Measurements from ENCODE around the gene MAPK14. TPM values are rescaled to one million over a fixed set of nuclear protein-coding genes. Genes with fewer than 3 reads are reported as not detected.

MAPK14 gene
- total RNA-seq, 1 experiment from 2014 or later, result 60.9 TPM

DNA sequence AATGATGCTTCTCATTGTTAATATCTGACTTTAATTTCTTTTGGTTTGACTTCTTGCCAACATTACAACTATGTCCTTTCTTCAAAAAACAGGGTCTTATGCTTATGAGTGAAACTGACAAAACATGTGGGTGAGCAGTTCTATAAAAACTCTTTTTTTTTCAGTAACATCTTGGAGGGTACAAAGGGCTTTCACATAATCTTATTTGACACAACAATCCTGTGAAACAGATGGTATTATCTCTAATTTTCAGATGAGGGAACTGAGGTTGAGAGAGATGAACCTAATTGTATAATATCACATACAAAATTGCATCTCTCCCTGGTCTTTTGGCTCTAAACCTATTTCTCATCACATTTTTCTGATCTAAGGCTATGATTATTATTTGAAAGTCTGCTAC, 38.3 kb downstream of the MAPK14 start:
- H3K36me3 Mint-ChIP-seq (ENCODE audit: insufficient read depth, unreplicated experiment), result no peaks in the 10 kb centered on the region
- CTCF ChIA-PET, result no interaction called here
- peaks cover 47% of the 10 kb centered on the region for H3K4me1 Mint-ChIP-seq (ENCODE audit: low read depth, unreplicated experiment)
- H3K27me3 Mint-ChIP-seq (ENCODE audit: unreplicated experiment), result no peaks in the 10 kb centered on the region
- H3K9me3 Mint-ChIP-seq (ENCODE audit: low read depth, unreplicated experiment), result peaks cover 3% of the 10 kb centered on the region
- no TSS peak for BruUV-seq (replicated peaks)
- peak overlapping the region; percentile 6 for H3K4me3 Mint-ChIP-seq (ENCODE audit: low read depth, unreplicated experiment)
- H3K27ac Mint-ChIP-seq (ENCODE audit: unreplicated experiment), result no peak overlapping the region
- TF ChIP-seq, protein P1, sequence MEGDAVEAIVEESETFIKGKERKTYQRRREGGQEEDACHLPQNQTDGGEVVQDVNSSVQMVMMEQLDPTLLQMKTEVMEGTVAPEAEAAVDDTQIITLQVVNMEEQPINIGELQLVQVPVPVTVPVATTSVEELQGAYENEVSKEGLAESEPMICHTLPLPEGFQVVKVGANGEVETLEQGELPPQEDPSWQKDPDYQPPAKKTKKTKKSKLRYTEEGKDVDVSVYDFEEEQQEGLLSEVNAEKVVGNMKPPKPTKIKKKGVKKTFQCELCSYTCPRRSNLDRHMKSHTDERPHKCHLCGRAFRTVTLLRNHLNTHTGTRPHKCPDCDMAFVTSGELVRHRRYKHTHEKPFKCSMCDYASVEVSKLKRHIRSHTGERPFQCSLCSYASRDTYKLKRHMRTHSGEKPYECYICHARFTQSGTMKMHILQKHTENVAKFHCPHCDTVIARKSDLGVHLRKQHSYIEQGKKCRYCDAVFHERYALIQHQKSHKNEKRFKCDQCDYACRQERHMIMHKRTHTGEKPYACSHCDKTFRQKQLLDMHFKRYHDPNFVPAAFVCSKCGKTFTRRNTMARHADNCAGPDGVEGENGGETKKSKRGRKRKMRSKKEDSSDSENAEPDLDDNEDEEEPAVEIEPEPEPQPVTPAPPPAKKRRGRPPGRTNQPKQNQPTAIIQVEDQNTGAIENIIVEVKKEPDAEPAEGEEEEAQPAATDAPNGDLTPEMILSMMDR (IDR thresholded peaks at IDR 0.05; ENCODE audit: unreplicated experiment), result no peak
- intact Hi-C loops (cut with micrococcal nuclease; ENCODE audit: unreplicated experiment), result loop anchor here (5.0 kb wide), 1 partner anchor 39 kb away; the partner anchor contains the start of gene MAPK14
- DNase-seq, result no peak

DNA sequence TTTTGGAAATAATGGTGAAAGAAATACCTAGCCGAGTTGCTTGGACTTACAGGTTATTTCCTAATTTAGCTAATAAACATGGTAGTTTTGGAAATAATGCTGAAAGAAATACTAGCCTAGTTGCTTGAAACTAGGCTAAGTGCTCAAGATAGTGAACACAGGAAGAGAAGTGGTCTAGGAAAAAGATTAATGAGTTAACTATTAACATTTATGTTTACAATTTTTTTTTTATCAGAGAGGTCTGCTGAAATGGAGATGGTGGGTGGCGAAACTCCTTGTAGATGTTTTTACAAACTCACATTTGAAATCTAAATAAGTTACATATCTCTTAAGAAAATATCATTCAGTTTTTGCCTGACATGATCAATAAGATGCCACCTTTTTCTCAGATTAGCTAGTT, 39.2 kb downstream of the MAPK14 start:
- BruUV-seq (replicated peaks), result no TSS peak
- CTCF ChIA-PET, result interaction anchor here (0.6 to 0.9 kb wide), 2 partner anchors 8 to 9 kb away, joined by 3 read pairs; no protein-coding TSS in a partner anchor
- peak overlapping the region; percentile 36 for H3K27ac Mint-ChIP-seq (ENCODE audit: unreplicated experiment)
- H3K4me3 Mint-ChIP-seq (ENCODE audit: low read depth, unreplicated experiment), result peak overlapping the region; percentile 6
- intact Hi-C loops (cut with micrococcal nuclease; ENCODE audit: unreplicated experiment), result loop anchor here (5.0 kb wide), 1 partner anchor 40 kb away; the partner anchor contains the start of gene MAPK14
- TF ChIP-seq, protein P1 (IDR thresholded peaks at IDR 0.05; ENCODE audit: unreplicated experiment), result no peak
- H3K4me1 Mint-ChIP-seq (ENCODE audit: low read depth, unreplicated experiment), result peaks cover 47% of the 10 kb centered on the region
- no peaks in the 10 kb centered on the region for H3K36me3 Mint-ChIP-seq (ENCODE audit: insufficient read depth, unreplicated experiment)
- peaks cover 3% of the 10 kb centered on the region for H3K9me3 Mint-ChIP-seq (ENCODE audit: low read depth, unreplicated experiment)
- H3K27me3 Mint-ChIP-seq (ENCODE audit: unreplicated experiment), result no peaks in the 10 kb centered on the region
- no peak for DNase-seq

DNA sequence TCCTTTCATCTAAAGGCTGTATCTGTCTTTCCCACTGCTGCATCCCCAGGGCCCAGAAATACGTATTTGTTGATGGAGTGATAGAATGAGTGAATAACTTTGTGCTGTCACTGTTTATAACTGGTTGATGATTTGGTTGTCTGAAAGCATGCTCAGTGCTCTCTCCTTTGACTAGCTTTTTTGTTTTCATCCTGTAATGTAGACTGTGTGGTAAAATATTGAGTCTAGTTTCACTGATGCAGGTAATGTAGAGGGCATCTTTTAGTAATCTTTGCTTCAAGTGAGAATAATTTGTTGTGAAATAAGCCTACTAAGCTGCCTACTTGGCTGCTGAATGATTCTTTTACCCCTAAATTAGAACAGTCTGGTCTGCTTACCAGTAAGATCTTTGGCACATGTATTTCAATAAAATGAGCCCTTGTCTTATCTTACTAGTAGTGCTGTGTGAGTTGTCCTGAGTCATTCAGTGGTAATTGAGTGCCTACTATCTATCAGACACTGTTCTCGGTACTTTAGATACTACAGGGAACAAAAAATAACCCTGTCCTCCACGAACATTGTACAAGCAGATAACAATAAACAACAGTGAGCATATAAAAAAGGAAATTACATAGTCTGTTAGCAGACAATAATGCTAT, 39.9 kb downstream of the MAPK14 start:
- Mint-ChIP-seq H3K4me1 (ENCODE audit: low read depth, unreplicated experiment) (peaks cover 47% of the 10 kb centered on the region), H3K9me3 (ENCODE audit: low read depth, unreplicated experiment) (peaks cover 3% of the 10 kb centered on the region), H3K27me3 (ENCODE audit: unreplicated experiment) (no peaks in the 10 kb centered on the region), H3K27ac (ENCODE audit: unreplicated experiment) (peak overlapping the region; percentile 18), H3K4me3 (ENCODE audit: low read depth, unreplicated experiment) (no peak overlapping the region), H3K36me3 (ENCODE audit: insufficient read depth, unreplicated experiment) (no peaks in the 10 kb centered on the region)
- DNase-seq, result no peak
- TF ChIP-seq, protein P1 (IDR thresholded peaks at IDR 0.05; ENCODE audit: unreplicated experiment), result no peak
- no TSS peak for BruUV-seq (replicated peaks)
- CTCF ChIA-PET, result no interaction called here
- intact Hi-C loops (cut with micrococcal nuclease; ENCODE audit: unreplicated experiment), result loop anchor here (5.0 kb wide), 1 partner anchor 40 kb away; the partner anchor contains the start of gene MAPK14

DNA sequence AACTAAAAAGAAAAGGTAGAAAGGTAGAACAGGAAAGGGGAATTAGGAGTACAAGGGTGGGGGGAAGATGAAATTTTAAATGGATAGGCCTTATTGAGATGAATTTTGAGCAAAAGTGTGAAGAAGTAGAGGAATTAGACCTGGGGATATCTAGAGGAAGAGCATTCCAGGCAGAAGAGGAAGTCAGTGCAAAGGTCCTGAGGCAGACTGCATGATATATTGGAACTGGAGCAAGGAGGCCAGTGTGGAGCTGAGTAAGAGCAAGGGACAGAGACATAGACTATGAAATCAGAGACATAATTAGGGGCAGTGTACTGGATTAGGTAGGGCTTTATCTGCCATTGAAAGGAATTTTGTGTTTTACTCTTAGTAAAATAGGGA, 40.4 kb downstream of the MAPK14 start:
- CTCF ChIA-PET, result no interaction called here
- intact Hi-C loops (cut with micrococcal nuclease; ENCODE audit: unreplicated experiment), result loop anchor here (5.0 kb wide), 1 partner anchor 41 kb away; the partner anchor contains the start of gene MAPK14
- Mint-ChIP-seq H3K27me3 (ENCODE audit: unreplicated experiment) (no peaks in the 10 kb centered on the region), H3K4me3 (ENCODE audit: low read depth, unreplicated experiment) (no peak overlapping the region), H3K9me3 (ENCODE audit: low read depth, unreplicated experiment) (peaks cover 3% of the 10 kb centered on the region), H3K36me3 (ENCODE audit: insufficient read depth, unreplicated experiment) (no peaks in the 10 kb centered on the region), H3K4me1 (ENCODE audit: low read depth, unreplicated experiment) (peaks cover 47% of the 10 kb centered on the region), H3K27ac (ENCODE audit: unreplicated experiment) (peak overlapping the region; percentile 18)
- no TSS peak for BruUV-seq (replicated peaks)
- TF ChIP-seq, protein P1 (IDR thresholded peaks at IDR 0.05; ENCODE audit: unreplicated experiment), result no peak
- DNase-seq, result no peak
